Measurements from ENCODE around the gene CBR3.
"Not testable (repeated sequence)": the region's sequence is repeated elsewhere in the genome, so short reads cannot be mapped to it uniquely, and the experiment has no call there.

Gene CBR3

DNA sequence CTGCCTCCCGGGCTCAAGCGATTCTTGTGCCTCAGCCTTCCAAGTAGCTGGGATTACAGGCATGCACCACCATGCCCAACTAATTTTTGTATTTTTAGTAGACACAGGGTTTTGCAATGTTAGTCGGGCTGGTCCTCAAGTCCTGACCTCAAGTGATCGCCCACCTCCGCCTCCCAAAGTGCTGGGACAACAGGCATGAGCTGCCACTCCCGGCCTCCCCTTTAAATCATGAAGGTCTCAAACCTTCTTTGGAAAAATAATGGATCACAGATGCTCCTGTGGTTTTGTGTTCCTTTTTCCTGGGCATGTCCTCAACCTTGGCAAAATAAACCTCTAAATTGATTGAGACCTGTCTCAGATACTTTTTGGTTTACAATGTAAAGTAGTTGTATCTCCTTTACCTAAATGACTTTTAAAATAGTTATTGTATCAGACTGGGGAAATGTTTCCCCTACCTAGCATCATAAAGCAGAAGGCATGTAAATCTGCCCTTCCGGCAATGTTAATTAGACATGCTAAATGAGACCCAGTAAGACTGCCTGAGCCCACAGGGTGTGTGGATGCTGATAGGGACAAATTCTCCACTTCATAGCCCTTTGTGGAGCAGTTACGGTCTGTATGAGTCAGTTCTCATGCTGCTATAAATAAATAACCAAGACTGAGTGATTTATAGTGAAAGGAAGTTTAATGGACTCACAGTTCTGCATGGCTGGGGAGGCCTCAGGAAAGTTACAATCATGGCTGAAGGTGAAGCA is 37.3 kb upstream of the CBR3 start:
- TF ChIP-seq, protein P1, sequence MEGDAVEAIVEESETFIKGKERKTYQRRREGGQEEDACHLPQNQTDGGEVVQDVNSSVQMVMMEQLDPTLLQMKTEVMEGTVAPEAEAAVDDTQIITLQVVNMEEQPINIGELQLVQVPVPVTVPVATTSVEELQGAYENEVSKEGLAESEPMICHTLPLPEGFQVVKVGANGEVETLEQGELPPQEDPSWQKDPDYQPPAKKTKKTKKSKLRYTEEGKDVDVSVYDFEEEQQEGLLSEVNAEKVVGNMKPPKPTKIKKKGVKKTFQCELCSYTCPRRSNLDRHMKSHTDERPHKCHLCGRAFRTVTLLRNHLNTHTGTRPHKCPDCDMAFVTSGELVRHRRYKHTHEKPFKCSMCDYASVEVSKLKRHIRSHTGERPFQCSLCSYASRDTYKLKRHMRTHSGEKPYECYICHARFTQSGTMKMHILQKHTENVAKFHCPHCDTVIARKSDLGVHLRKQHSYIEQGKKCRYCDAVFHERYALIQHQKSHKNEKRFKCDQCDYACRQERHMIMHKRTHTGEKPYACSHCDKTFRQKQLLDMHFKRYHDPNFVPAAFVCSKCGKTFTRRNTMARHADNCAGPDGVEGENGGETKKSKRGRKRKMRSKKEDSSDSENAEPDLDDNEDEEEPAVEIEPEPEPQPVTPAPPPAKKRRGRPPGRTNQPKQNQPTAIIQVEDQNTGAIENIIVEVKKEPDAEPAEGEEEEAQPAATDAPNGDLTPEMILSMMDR (IDR thresholded peaks at IDR 0.05; ENCODE audit: low read depth, low read length), result no peak
- H3K4me3 ChIP-seq (ENCODE audit: low read depth, low read length), result no peak overlapping the region

DNA sequence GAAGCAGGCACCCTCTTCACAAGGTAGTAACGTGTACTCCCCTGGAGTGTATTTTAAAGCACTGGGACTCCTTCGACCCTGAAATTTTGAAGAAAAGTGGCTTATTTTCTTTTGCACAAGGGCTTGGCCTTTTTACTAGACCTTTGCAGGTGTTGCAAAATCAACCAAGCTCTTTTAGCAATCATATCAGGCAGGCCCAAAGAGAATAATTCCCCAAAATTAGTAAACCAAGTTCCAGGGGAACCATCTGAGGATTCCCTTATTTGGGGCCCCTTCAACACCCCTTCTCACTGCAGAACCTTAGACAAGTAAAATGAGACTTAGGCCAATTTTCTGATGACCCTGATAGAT is 36.7 kb upstream of the CBR3 start:
- no peak overlapping the region for H3K4me3 ChIP-seq (ENCODE audit: low read depth, low read length)
- TF ChIP-seq, protein P1 (IDR thresholded peaks at IDR 0.05; ENCODE audit: low read depth, low read length), result no peak

- no peak overlapping the region for H3K4me3 ChIP-seq (ENCODE audit: low read depth, low read length)
- TF ChIP-seq, protein P1 (IDR thresholded peaks at IDR 0.05; ENCODE audit: low read depth, low read length), result no peak
These were observed 35.9 kb upstream of the CBR3 start for GRCh38 chr21:36099000-36099399.

GRCh38 chr21:36099695-36100211 is 35.1 kb upstream of the CBR3 start:
- H3K4me3 ChIP-seq (ENCODE audit: low read depth, low read length), result not testable (repeated sequence)

DNA sequence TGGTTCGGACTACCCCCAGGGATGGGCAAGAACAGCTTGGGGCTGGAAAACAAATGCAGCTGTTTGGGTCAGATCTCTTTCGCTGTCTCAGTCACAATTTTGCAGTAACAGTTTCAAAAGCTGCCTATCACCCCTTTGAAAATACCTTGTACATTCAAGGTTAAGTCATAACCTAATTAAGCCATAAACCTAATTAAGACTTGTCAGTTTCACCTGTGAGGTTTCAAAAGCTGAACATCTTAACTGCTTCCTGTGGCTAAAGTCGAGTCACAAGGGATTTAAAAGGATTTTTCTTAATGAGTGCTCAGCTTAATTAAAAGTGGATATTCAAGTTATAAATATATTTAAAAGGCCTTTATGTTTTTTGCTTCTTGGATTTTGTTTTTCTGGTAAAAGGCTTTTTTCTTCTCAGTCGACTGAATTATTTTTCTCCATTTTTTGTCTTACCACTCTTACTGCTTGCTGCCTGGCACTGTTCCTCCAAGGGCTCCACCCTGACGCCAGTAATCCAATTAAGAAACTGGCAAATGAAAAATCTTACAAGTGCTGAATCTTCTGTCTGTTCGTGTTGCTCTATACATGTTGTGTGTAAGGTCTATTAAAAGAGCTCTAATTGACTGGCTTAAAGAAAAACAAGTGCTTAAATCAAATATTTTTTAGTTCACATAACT is 33.8 kb upstream of the CBR3 start:
- TF ChIP-seq, protein P1 (IDR thresholded peaks at IDR 0.05; ENCODE audit: low read depth, low read length), result no peak
- H3K4me3 ChIP-seq (ENCODE audit: low read depth, low read length), result no peak overlapping the region

DNA sequence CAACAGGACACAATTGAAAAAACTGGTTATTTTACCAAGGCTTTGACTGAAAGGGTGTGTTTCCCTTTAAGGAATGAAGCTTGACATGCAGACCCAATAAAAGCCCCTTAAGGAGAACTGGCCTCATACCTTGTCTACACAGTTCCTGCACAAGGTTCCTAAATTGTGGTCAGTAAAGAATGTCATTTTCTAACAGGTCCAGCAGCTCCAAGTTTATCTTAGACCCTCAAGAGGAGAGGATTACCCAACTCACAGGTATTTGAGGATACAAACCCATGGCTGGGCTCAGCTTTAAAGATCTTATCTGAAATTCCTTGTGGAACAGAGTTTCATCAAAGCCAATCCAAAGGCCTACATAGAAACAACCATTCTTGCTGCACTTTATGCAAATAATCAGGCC is 31.4 kb upstream of the CBR3 start:
- H3K4me3 ChIP-seq (ENCODE audit: low read depth, low read length), result no peak overlapping the region
- TF ChIP-seq, protein P1 (IDR thresholded peaks at IDR 0.05; ENCODE audit: low read depth, low read length), result no peak

- peak overlapping the region; percentile 11 for H3K4me3 ChIP-seq (ENCODE audit: low read depth, low read length)
- TF ChIP-seq, protein P1 (IDR thresholded peaks at IDR 0.05; ENCODE audit: low read depth, low read length), result peak; percentile 40; the same call in 1 of the 2 replicates
These were observed 30.3 kb upstream of the CBR3 start for GRCh38 chr21:36104317-36105300.
